GM12873 (cell line): ENCODE measurements around the gene PAK5.

Experiments
- TF ChIP-seq, protein P1 (sequence below): IDR thresholded peaks from 2 replicates; pipeline ENCODE4 v1.5.1; 2012; ENCODE audit warnings: low read depth, mild to moderate bottlenecking, moderate library complexity, low read length, control low read depth; ENCODE audit not compliant: insufficient read depth; ENCODE audit errors: missing control alignments

PAK5 gene

DNA sequence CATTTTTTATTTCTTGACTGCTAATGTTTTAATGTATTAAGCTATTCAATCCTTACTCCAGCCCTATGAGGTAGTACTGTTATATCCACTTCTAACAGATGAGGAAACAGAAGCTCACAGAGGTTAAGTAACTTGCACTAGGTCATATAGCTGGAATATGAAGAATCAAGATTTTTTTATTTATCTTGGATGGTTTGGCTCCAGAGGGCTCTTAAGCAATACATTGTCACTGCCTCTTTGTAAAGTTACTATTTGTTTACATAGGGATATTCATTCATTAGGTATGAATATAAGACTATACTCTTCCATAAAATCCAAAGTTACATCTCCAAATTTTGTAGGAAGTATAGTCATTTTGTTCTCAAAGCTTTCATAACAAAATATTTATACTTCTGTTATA is 210.7 kb downstream of the PAK5 start:
- TF ChIP-seq, protein P1, sequence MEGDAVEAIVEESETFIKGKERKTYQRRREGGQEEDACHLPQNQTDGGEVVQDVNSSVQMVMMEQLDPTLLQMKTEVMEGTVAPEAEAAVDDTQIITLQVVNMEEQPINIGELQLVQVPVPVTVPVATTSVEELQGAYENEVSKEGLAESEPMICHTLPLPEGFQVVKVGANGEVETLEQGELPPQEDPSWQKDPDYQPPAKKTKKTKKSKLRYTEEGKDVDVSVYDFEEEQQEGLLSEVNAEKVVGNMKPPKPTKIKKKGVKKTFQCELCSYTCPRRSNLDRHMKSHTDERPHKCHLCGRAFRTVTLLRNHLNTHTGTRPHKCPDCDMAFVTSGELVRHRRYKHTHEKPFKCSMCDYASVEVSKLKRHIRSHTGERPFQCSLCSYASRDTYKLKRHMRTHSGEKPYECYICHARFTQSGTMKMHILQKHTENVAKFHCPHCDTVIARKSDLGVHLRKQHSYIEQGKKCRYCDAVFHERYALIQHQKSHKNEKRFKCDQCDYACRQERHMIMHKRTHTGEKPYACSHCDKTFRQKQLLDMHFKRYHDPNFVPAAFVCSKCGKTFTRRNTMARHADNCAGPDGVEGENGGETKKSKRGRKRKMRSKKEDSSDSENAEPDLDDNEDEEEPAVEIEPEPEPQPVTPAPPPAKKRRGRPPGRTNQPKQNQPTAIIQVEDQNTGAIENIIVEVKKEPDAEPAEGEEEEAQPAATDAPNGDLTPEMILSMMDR = no peak

DNA sequence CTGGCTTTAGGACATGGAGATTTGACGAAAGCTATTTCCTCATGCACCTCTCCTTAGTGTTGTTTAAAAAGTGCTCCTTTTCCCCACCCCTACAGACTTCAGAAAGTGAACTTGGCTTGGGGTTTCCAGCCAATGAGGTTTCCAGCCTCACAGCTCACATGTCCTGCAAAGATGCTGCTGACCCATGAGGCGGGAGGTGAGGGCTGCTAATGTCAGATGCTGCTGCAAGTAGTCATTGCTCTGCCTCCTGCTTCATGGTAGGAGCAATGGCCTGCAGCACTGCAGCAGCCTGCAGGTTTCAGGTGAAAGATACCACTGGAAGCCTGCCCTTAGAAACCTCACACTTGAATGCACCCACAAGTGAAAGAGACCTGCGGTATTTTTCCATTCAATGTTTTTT is 211.7 kb downstream of the PAK5 start:
- TF ChIP-seq, protein P1 = no peak

DNA sequence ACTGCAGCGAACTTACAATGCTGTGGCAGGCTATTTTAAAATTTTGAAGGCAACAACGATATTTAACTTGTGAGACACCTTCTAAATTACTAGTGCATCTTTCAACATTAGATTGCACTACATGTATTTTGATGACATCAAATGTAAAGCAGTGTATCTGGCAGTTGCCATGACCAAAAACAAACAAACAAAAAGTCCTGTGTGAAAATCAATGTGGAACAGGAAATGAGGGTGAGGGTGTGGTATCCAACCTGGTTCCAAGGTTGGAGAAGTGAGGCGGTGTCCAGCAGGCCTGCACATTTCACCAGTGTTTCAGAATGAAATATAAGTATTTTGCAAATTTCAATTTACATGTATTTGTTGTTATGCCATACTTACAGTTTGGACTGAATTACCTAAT is 212.5 kb downstream of the PAK5 start:
- TF ChIP-seq, protein P1 = no peak

DNA sequence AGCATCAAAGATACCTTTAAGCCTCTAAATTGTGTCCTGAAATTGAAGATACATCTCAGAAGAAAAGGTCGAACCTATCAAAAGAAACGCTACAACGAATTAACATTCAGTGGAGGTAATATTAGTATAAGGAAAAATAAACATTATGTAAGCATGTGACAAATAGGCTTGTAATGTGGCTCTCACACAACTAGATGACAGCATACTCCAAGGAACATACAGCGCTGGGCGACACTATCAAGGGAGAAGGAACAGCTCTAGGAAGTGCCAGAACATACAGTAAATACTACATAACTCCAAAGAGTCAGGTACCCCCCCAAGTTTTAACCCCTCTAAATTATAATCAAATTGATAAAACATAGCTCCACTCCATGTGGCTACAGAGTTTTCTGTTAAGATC is 220.9 kb downstream of the PAK5 start:
- TF ChIP-seq, protein P1 = peak; percentile 40

DNA sequence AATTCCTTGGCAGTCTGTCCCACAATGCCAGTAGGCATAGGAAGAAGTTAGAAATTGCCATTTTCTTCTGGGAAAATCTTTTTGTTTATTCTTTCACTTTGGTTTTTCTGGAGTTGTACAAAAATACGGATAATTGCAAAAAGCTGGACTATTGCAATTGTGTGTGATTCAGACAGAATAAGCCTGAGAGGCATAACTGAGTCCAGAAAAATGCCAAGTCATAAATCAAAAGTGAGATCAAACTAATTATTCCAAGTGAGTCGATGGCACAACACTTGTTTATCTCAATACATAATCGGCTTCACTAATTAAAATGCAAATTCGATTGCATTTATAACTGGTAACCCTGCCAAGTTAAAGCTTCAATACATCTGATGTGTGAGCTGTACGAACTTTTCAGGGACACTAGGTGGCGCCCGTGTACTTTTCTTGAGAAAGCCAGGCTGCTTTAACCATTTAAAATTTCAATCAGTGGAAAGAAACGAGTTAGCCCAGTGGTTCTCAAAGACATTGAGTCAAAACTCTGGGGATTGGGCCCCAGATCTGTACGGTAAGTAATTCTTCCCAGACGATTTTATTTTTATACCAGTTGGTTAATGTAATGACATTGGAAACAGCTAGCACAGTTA is 221.9 kb downstream of the PAK5 start:
- TF ChIP-seq, protein P1 = peak; percentile 80

DNA sequence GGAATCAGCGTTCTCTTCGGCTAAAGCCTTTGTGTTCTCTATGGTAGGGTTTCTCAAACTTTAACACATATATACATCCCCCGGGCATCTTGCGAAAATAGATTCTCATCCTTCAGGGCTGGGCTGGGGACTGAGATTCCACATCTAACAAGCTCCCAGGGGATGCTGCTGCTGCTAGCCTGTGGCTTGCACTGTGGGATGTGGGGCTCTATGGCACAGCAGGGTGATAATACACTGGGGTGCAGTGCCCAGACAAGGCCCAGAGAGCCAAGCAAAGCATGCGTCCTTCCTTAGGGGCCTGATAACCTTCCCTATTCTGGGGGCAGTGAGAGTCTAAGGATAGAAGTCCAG is 222.4 kb downstream of the PAK5 start:
- TF ChIP-seq, protein P1 = no peak

DNA sequence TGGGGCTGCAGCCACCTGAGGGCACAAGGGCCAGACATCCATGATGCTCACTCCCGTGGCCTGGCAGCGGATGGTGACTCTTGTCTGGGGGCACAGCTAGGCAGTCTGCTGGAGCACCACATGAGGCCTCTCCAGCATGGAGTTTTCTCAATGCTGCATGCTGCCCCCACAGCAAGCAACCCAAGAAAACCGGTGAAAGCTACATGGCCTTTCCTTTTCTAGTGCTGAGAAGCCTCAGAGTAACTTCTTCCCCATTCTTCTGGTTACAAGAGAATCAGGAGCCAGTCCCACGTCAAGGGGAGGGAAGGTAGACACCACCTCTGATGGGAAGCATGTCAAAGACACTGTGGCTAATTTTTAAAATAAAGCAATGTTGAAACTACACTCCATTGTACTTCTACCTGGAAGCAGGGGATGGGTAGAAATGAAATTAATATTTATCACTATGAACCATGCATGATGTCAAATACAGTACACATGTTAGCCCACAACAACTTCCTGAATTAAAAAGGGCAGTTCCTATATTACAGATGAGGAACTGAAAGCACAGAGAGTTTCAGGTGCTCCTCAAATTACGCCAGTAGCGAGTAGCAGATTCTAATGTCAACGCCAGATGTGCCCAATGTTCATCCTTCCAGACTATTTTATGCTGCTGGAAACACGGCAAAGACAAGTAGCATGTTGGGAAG is 223.0 kb downstream of the PAK5 start:
- TF ChIP-seq, protein P1 = no peak
